ENCODE data around the gene GAREM1. TPM values are rescaled to one million over a fixed set of nuclear protein-coding genes. Genes with fewer than 3 reads are reported as not detected.

Gene GAREM1
- total and polyA plus RNA-seq, 4 donors: 1.5 to 7.5 (median 2.0) TPM

GRCh38 chr18:32261003-32261402 is 209.7 kb downstream of the GAREM1 start:
- Histone ChIP-seq H3K27ac (ENCODE audit: low read depth in 1 of 2, low read length in 2 of 2) (no peak overlapping the region), H3K36me3 (ENCODE audit: control insufficient read depth in 4 of 4, insufficient read depth in 3 of 4, low read depth in 1 of 4, low read length in 3 of 4) (no peaks in the 10 kb centered on the region), H3K27me3 (ENCODE audit: control insufficient read depth in 4 of 4, insufficient read depth in 4 of 4, low read length in 3 of 4) (no peaks in the 10 kb centered on the region), H3K4me1 (ENCODE audit: control insufficient read depth in 4 of 4, insufficient read depth in 4 of 4, low read length in 3 of 4) (peaks cover 0 to 14% (median 9%) of the 10 kb centered on the region in 4 donors), H3K9me3 (ENCODE audit: control insufficient read depth in 4 of 4, low read length in 3 of 4) (no peaks in the 10 kb centered on the region), H3K4me3 (ENCODE audit: low read depth in 1 of 3, low read length in 3 of 3) (no peak overlapping the region), H3K9ac (ENCODE audit: low read depth in 1 of 2, low read length in 2 of 2) (no peak overlapping the region)
- WGBS: 96% methylated on average over 5 of the region's 5 CpGs
- TF ChIP-seq HNF4G (IDR thresholded peaks at IDR 0.05): no peak
- TF ChIP-seq RAD21 (IDR thresholded peaks at IDR 0.05): peak in 1 of 2 donors; percentile 18
- no peak for DNase-seq (ENCODE audit: low spot score)

- no peaks in the 10 kb centered on the region for H3K27me3 ChIP-seq (ENCODE audit: control insufficient read depth in 4 of 4, insufficient read depth in 4 of 4, low read length in 3 of 4)
- H3K36me3 ChIP-seq (ENCODE audit: control insufficient read depth in 4 of 4, insufficient read depth in 3 of 4, low read depth in 1 of 4, low read length in 3 of 4): no peaks in the 10 kb centered on the region
- H3K9ac ChIP-seq (ENCODE audit: low read depth in 1 of 2, low read length in 2 of 2): no peak overlapping the region
- no peak overlapping the region for H3K27ac ChIP-seq (ENCODE audit: low read depth in 1 of 2, low read length in 2 of 2)
- TF ChIP-seq ZBTB33 (IDR thresholded peaks at IDR 0.05): no peak
- TF ChIP-seq HNF4A (conservative IDR thresholded peaks at IDR 0.05): no peak
- H3K4me3 ChIP-seq (ENCODE audit: low read depth in 1 of 3, low read length in 3 of 3): no peak overlapping the region
- no peaks in the 10 kb centered on the region for H3K9me3 ChIP-seq (ENCODE audit: control insufficient read depth in 4 of 4, low read length in 3 of 4)
- H3K4me1 ChIP-seq (ENCODE audit: control insufficient read depth in 4 of 4, insufficient read depth in 4 of 4, low read length in 3 of 4): peaks cover 0 to 14% (median 9%) of the 10 kb centered on the region in 4 donors
- WGBS: 89% methylated on average over 6 of the region's 6 CpGs
- no peak for DNase-seq (ENCODE audit: low spot score)
Measured at GRCh38 chr18:32259553-32259952, 211.1 kb downstream of the GAREM1 start.

GRCh38 chr18:32258558-32259204 is 212.0 kb downstream of the GAREM1 start:
- H3K36me3 ChIP-seq (ENCODE audit: control insufficient read depth in 4 of 4, insufficient read depth in 3 of 4, low read depth in 1 of 4, low read length in 3 of 4): no peaks in the 10 kb centered on the region
- no peak for DNase-seq (ENCODE audit: low spot score)
- no peak for TF ChIP-seq HNF4A (conservative IDR thresholded peaks at IDR 0.05)
- no peak for TF ChIP-seq MAX (IDR thresholded peaks at IDR 0.05)
- TF ChIP-seq JUND (IDR thresholded peaks at IDR 0.05): no peak
- no peak for TF ChIP-seq RAD21 (IDR thresholded peaks at IDR 0.05)
- TF ChIP-seq FOXA1 (IDR thresholded peaks at IDR 0.05): no peak
- TF ChIP-seq HNF4G (IDR thresholded peaks at IDR 0.05): no peak
- no peak for TF ChIP-seq TAF1 (conservative IDR thresholded peaks at IDR 0.05)
- TF ChIP-seq GABPA (IDR thresholded peaks at IDR 0.05 in 1 of 2, conservative IDR thresholded peaks at IDR 0.05 in 1 of 2): no peak
- TF ChIP-seq ATF3 (IDR thresholded peaks at IDR 0.05): no peak
- no peak overlapping the region for H3K9ac ChIP-seq (ENCODE audit: low read depth in 1 of 2, low read length in 2 of 2)
- H3K27me3 ChIP-seq (ENCODE audit: control insufficient read depth in 4 of 4, insufficient read depth in 4 of 4, low read length in 3 of 4): no peaks in the 10 kb centered on the region
- peak overlapping the region in 1 of 2 donors; percentile 18 for H3K27ac ChIP-seq (ENCODE audit: low read depth in 1 of 2, low read length in 2 of 2)
- WGBS: 79% methylated on average over 5 of the region's 5 CpGs
- H3K4me1 ChIP-seq (ENCODE audit: control insufficient read depth in 4 of 4, insufficient read depth in 4 of 4, low read length in 3 of 4): peaks cover 0 to 14% (median 9%) of the 10 kb centered on the region in 4 donors
- H3K9me3 ChIP-seq (ENCODE audit: control insufficient read depth in 4 of 4, low read length in 3 of 4): no peaks in the 10 kb centered on the region
- H3K4me3 ChIP-seq (ENCODE audit: low read depth in 1 of 3, low read length in 3 of 3): no peak overlapping the region

- Histone ChIP-seq H3K9ac (ENCODE audit: low read depth in 1 of 2, low read length in 2 of 2) (no peak overlapping the region), H3K27me3 (ENCODE audit: control insufficient read depth in 4 of 4, insufficient read depth in 4 of 4, low read length in 3 of 4) (no peaks in the 10 kb centered on the region), H3K36me3 (ENCODE audit: control insufficient read depth in 4 of 4, insufficient read depth in 3 of 4, low read depth in 1 of 4, low read length in 3 of 4) (no peaks in the 10 kb centered on the region), H3K4me1 (ENCODE audit: control insufficient read depth in 4 of 4, insufficient read depth in 4 of 4, low read length in 3 of 4) (peaks cover 0 to 14% (median 9%) of the 10 kb centered on the region in 4 donors), H3K4me3 (ENCODE audit: low read depth in 1 of 3, low read length in 3 of 3) (no peak overlapping the region), H3K9me3 (ENCODE audit: control insufficient read depth in 4 of 4, low read length in 3 of 4) (no peaks in the 10 kb centered on the region), H3K27ac (ENCODE audit: low read depth in 1 of 2, low read length in 2 of 2) (peak overlapping the region in 1 of 2 donors; percentile 18)
- 37% methylated on average over 2 of the region's 2 CpGs for WGBS
- no peak for DNase-seq (ENCODE audit: low spot score)
- TF ChIP-seq FOXA1 (IDR thresholded peaks at IDR 0.05): peak; percentile 16
- TF ChIP-seq ATF3 (IDR thresholded peaks at IDR 0.05): no peak
- no peak for TF ChIP-seq REST (IDR thresholded peaks at IDR 0.05)
- TF ChIP-seq EGR1 (IDR thresholded peaks at IDR 0.05; ENCODE audit: low read depth in 2 of 2): no peak
- TF ChIP-seq HNF4A (conservative IDR thresholded peaks at IDR 0.05): peak; percentile 89 to 93
- TF ChIP-seq MAX (IDR thresholded peaks at IDR 0.05): no peak
- no peak for TF ChIP-seq ZBTB33 (IDR thresholded peaks at IDR 0.05)
Measured at GRCh38 chr18:32258148-32258547, 212.5 kb downstream of the GAREM1 start.
